Smooth muscle cell (in vitro differentiated cells): ENCODE results near the gene SETBP1. TPM values are rescaled to one million over a fixed set of nuclear protein-coding genes. Genes with fewer than 3 reads are reported as not detected.

Experiments used
- DNase-seq: peaks from one replicate; lab custom pipeline; 2025; ENCODE audit not compliant: unreplicated experiment; lab: John Stamatoyannopoulos, UW
- H2AFZ ChIP-seq: fragments of 200-600 bp; sonication (generic); 2 replicates; pipeline ENCODE4 v1.6.0; 2016; ENCODE audit warnings: antibody characterized with exemption, low read depth, mild to moderate bottlenecking
- H3F3A ChIP-seq: fragments of 200-600 bp; sonication (generic); 2 replicates; pipeline ENCODE4 v1.6.0; 2017; ENCODE audit warnings: antibody characterized with exemption, low read depth
- H3K27ac ChIP-seq: fragments of 200-600 bp; sonication (generic); 2 replicates; pipeline ENCODE4 v1.5.1; 2016; ENCODE audit warnings: low read depth, mild to moderate bottlenecking
- H3K27me3 ChIP-seq: fragments of 200-600 bp; sonication (generic); 2 replicates; pipeline ENCODE4 v1.6.1; 2016; ENCODE audit warnings: low read depth, mild to moderate bottlenecking
- H3K36me3 ChIP-seq: fragments of 200-600 bp; sonication (generic); 2 replicates; pipeline ENCODE4 v1.5.1; 2016; ENCODE audit warnings: low read depth
- H3K4me1 ChIP-seq: fragments of 200-600 bp; sonication (generic); 2 replicates; pipeline ENCODE4 v1.5.1; 2016; ENCODE audit warnings: low read depth
- H3K4me2 ChIP-seq: fragments of 200-600 bp; sonication (generic); 2 replicates; pipeline ENCODE4 v1.6.0; 2016; ENCODE audit warnings: mild to moderate bottlenecking
- H3K4me3 ChIP-seq: fragments of 200-600 bp; sonication (generic); 2 replicates; pipeline ENCODE4 v1.5.1; 2016; ENCODE audit warnings: mild to moderate bottlenecking
- H3K79me2 ChIP-seq: fragments of 200-600 bp; sonication (generic); 2 replicates; pipeline ENCODE4 v1.6.0; 2016; ENCODE audit warnings: low read depth, mild to moderate bottlenecking
- H3K9ac ChIP-seq: fragments of 200-600 bp; sonication (generic); 2 replicates; pipeline ENCODE4 v1.6.0; 2016; ENCODE audit warnings: low read depth
- H3K9me3 ChIP-seq: fragments of 200-600 bp; sonication (generic); replicated peaks from 2 replicates; pipeline ENCODE4 v1.5.1; 2016; ENCODE audit warnings: low read depth
- H4K20me1 ChIP-seq: fragments of 200-600 bp; sonication (generic); 2 replicates; pipeline ENCODE4 v1.6.0; 2016; ENCODE audit warnings: low read depth
- WGBS: methylation state at CpG from one replicate; pipeline ENCODE4 v1.1.7; 2016; ENCODE audit warnings: low lambda C conversion rate; 5-methylcytosine and 5-hydroxymethylcytosine counted together
- polyA plus RNA-seq: library from polyadenylated mRNA; unstranded; fragments of >200 nt; fragmentation: Nextera tagmentation; extraction: Ambion mirVana; gene quantifications from 2 replicates; pipeline ENCODE4 v1.2.1, GENCODE V29; 2016
- total RNA-seq: library from RNA; depleted of rRNA; stranded (reverse); fragments of >200 nt; gene quantifications from 2 replicates; pipeline ENCODE4 v1.2.3, GENCODE V29; 2014
- TF ChIP-seq, protein P1 (sequence below): fragments of 200-600 bp; sonication (generic); IDR thresholded peaks from 2 replicates; pipeline ENCODE4 v1.5.1; 2017; ENCODE audit warnings: borderline replicate concordance, mild to moderate bottlenecking, antibody characterized with exemption; ENCODE audit not compliant: insufficient read depth, poor library complexity, severe bottlenecking

The SETBP1 gene
- total and polyA plus RNA-seq, 2 experiments from 2014 or later = 6.1 to 17.7 TPM

DNA sequence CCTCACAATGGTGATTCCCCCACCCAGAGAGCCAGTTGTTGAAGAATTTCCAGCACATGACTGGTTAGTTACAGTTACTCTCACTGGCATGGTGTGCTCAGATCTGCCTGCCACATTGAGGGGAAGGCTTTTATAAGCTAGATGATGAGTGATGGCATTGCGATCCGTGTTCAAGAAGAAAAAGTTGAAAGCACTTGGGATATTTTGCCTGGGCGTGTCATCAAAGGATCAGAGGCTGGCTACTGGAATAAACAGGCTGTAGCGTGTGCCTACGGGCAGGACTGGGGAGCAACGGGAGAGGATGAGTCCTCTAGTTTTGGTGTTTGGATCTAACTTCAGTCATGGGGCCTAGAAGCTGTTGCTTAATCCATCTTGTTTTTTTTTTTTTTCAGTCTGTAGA, 175.0 kb downstream of the SETBP1 start:
- no peaks in the 10 kb centered on the region for H3K27me3 ChIP-seq
- no peaks in the 10 kb centered on the region for H3K4me1 ChIP-seq
- no peak overlapping the region for H3K9ac ChIP-seq
- peaks cover 20% of the 10 kb centered on the region for H4K20me1 ChIP-seq
- TF ChIP-seq, protein P1, sequence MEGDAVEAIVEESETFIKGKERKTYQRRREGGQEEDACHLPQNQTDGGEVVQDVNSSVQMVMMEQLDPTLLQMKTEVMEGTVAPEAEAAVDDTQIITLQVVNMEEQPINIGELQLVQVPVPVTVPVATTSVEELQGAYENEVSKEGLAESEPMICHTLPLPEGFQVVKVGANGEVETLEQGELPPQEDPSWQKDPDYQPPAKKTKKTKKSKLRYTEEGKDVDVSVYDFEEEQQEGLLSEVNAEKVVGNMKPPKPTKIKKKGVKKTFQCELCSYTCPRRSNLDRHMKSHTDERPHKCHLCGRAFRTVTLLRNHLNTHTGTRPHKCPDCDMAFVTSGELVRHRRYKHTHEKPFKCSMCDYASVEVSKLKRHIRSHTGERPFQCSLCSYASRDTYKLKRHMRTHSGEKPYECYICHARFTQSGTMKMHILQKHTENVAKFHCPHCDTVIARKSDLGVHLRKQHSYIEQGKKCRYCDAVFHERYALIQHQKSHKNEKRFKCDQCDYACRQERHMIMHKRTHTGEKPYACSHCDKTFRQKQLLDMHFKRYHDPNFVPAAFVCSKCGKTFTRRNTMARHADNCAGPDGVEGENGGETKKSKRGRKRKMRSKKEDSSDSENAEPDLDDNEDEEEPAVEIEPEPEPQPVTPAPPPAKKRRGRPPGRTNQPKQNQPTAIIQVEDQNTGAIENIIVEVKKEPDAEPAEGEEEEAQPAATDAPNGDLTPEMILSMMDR = no peak
- H3F3A ChIP-seq = no peaks in the 10 kb centered on the region
- H3K4me2 ChIP-seq = no peak overlapping the region
- no peak overlapping the region for H3K4me3 ChIP-seq
- H2AFZ ChIP-seq = no peak overlapping the region
- no peak for DNase-seq
- H3K36me3 ChIP-seq = no peaks in the 10 kb centered on the region
- H3K79me2 ChIP-seq = peaks cover 1% of the 10 kb centered on the region
- no peaks in the 10 kb centered on the region for H3K9me3 ChIP-seq
- no peak overlapping the region for H3K27ac ChIP-seq
- WGBS = 93% methylated on average over 6 of the region's 6 CpGs

DNA sequence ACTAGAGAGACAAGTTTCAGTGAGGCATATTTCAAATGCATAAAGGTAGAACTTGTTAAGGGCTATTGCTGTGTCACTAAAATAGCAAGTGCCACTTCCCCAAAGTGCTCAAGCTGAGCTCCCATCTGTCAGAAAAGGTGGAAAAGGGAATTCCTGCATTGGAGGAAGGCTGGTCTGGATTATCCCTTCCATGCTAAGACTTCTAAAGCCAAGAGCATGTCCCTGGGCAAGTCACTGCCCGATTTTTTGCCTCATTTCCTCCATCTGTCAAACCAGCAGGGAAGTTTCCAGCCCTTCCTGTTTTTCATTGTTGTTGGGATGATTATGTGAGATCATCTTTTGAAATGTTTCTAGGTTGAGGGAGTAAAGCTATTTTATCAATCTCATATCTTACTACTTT, 175.5 kb downstream of the SETBP1 start:
- Histone ChIP-seq H3K79me2 (peaks cover 5% of the 10 kb centered on the region), H3K9ac (no peak overlapping the region), H3K4me3 (no peak overlapping the region), H3K4me2 (no peak overlapping the region), H3K27ac (no peak overlapping the region), H3K36me3 (no peaks in the 10 kb centered on the region), H3K4me1 (no peaks in the 10 kb centered on the region), H3F3A (no peaks in the 10 kb centered on the region), H2AFZ (no peak overlapping the region), H4K20me1 (peaks cover 20% of the 10 kb centered on the region), H3K27me3 (no peaks in the 10 kb centered on the region), H3K9me3 (no peaks in the 10 kb centered on the region)
- no peak for DNase-seq
- TF ChIP-seq, protein P1 = no peak
- 79% methylated on average over 1 of the region's 1 CpG for whole genome bisulfite sequencing

DNA sequence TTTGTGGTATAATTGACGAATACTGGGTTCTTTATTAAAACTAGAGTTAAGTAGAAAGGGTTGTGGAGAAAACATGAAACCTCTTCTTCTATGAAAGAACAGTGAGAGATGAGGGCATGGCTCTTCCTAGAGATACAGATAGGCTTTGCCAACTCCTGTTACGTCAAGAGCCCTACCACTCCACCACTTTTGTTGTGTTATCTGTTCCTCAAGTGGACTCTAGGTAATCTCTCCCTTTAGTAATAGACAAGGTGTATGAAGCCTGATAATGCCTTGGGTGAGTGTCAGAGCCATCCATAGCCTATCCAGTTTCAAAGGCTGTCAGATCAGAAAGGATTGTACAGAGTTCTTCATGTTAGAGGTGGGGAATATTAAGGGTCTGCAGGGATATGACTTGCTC, 176.4 kb downstream of the SETBP1 start:
- no peak for DNase-seq
- H4K20me1 ChIP-seq = peaks cover 25% of the 10 kb centered on the region
- no peaks in the 10 kb centered on the region for H3K4me1 ChIP-seq
- TF ChIP-seq, protein P1 = no peak
- H3K79me2 ChIP-seq = peaks cover 7% of the 10 kb centered on the region
- WGBS = 97% methylated on average over 2 of the region's 2 CpGs
- H3K4me3 ChIP-seq = no peak overlapping the region
- H3K27me3 ChIP-seq = no peaks in the 10 kb centered on the region
- no peak overlapping the region for H3K27ac ChIP-seq
- H3K4me2 ChIP-seq = no peak overlapping the region
- H2AFZ ChIP-seq = no peak overlapping the region
- no peaks in the 10 kb centered on the region for H3K9me3 ChIP-seq
- no peaks in the 10 kb centered on the region for H3K36me3 ChIP-seq
- H3F3A ChIP-seq = no peaks in the 10 kb centered on the region
- H3K9ac ChIP-seq = no peak overlapping the region

DNA sequence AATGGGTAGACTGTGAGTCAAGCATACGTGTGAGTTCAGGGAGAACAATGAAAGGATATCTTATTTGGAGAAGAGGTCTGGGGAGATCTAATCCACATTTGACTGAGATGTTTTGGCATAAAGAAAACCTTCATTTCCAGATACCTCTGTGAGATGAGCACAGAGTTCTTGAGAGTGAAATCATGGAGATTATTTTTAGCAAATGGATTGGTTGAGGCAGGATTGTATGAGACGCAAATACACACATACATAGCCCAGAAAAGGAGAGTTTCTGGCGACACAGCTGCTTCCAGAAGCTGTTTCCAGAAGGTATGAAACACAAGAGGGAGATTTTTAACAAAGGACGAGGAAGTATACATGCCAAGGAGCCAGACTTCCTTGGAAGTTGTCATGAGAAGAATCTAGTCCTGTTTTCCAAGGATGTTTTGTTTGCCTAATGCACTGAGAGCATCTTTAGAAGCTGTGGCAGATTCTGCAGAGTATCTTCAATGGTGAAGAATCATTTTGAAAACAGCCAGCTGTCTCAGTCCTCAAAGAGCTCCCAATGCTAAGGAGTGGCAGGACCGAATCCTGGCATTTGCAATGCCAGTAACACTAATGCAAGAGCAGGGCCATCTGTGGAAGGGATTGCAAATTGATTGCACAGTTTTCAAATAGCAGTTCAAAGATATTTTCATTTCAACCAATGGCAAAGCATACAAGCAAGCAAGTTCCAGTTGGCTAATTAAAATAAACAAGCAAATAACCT, 177.2 kb downstream of the SETBP1 start:
- TF ChIP-seq, protein P1 = no peak
- Histone ChIP-seq H3K4me1 (no peaks in the 10 kb centered on the region), H3K36me3 (no peaks in the 10 kb centered on the region), H3K4me2 (no peak overlapping the region), H2AFZ (no peak overlapping the region), H3K9me3 (no peaks in the 10 kb centered on the region), H3K27me3 (no peaks in the 10 kb centered on the region), H3K79me2 (peaks cover 11% of the 10 kb centered on the region), H4K20me1 (peaks cover 17% of the 10 kb centered on the region), H3F3A (no peaks in the 10 kb centered on the region), H3K9ac (no peak overlapping the region), H3K4me3 (no peak overlapping the region), H3K27ac (no peak overlapping the region)
- no peak for DNase-seq
- 89% methylated on average over 5 of the region's 5 CpGs for WGBS
